Stimulated activated CD4-positive, alpha-beta T cell treated with anti-CD3 and anti-CD28 coated beads, Interleukin-1b, Interleukin-23, amount 100 ng/mL, for 4 hours (primary cell): ENCODE data around the gene SRMS.

Experiments used
- DNase-seq, 2 donors: peaks; one replicate each; pipeline ENCODE4 v3.0.0-alpha.2; 2020; ENCODE audit warnings: low read depth in 2 of 2

Gene SRMS

DNA sequence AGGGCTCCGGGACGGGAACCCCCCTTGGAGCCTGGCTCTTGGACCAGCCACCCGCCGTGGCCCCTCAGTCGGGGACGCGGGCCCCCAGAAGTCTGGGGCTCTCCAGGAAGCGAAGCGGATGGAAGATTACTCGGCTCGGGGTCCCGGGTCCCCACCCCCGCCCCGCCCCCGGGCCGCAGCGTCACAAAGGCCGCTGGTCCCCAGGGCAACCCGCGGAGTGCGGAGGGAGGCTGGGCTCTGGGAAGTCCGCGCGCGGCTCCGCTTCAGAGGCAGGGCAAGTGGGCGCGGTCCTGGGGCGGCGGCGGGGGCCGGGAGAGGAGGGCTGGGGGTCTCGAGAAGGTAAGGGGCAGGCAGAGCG, 6.4 kb upstream of the SRMS start, which contains the start of gene FNDC11:
Gene FNDC11, plus strand, starts transcription at position 227 of the 358 bp plus-strand sequence. CDS start 1,505 bp downstream, outside the sequence.
- peak; percentile 43 to 51 for DNase-seq

DNA sequence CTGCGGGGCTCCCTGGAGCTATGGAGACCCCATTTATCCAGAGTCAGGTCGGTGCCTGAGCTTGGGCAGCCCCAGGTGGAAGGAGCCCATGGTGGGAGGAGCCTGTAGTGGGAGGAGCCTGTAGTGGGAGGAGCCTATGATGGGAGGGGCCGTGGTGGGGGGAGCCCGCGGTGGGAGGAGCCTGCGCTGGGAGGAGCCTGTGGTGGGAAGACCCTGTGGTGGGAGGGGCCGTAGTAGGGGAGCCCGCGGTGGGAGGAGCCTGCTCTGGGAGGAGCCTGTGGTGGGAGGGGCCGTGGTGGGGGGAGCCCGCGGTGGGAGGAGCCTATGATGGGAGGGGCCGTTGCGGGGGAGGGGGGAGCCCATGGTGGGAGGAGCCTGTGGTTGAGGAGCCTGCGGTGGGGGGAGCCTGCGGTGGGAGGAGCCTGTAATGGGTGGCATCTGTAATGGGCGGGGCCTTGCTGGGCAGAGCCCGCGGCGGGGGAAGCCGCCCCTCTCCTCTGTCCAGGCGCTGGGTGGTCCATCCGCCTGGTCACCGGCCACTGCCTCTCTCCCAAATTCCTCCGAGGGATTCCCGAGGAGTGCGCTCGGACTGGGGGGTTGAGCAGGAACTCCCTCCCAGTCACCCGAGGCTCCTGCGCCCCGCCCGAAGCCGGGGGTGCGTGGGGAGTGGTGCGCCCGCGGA, 5.8 kb upstream of the SRMS start:
- DNase-seq, result peak; percentile 86 to 89

DNA sequence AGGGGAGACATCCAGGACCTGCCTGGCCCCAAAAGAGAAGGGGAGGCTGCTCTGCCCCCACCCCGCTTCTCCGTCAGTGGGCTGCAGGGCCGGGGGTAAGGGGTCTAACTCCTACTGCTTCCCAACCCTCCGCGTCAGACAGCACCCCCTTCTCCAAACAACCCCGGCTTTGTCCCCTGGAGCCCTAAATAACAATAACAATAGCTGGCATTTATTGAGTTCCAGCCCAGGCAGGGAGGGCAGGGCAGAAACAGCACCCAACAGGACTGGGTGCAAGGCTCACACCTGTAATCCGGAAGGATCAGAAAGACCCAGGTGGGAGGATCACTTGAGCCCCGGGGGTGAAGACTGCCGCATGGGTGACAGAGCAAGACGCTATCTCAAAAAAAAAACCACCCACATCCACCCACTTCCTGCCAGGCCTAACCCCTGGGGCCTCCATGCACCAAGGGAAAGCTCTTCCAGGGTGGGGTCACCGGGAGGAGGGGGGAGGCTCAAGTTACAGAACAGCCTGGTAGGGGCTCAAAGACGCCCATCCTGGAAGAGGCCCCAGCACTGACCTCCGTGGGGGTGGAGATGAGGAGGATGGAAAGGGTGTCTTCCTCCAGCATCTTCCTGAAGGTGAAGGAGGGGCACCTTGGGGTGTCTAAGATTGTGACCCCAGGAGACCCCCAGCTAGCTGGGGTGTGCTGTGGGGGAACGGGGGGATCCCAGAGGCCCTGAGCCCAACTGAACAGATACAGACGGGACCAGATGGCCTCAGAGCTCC, 5.1 kb upstream of the SRMS start:
- peak; percentile 22 to 36 for DNase-seq

DNA sequence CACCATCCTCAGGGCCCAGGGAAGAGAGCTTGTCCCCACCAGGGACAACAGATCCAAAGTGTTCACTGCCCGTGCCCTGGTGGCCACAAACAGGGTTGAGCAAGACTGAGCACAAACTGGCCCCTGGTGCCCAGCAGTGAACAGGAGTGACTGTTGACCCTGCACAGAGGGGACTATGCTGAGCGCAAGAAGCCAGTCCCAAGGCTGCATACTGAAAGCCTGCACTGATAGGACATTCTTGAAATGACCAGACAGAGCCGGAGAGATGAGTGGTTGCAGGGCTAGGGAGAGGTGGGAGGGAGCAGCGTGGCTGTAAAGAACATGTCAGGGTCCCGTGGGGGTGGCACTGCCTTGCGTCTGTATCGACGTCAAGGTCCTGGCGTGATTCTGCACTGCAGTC, 3.5 kb upstream of the SRMS start:
- DNase-seq, result no peak

DNA sequence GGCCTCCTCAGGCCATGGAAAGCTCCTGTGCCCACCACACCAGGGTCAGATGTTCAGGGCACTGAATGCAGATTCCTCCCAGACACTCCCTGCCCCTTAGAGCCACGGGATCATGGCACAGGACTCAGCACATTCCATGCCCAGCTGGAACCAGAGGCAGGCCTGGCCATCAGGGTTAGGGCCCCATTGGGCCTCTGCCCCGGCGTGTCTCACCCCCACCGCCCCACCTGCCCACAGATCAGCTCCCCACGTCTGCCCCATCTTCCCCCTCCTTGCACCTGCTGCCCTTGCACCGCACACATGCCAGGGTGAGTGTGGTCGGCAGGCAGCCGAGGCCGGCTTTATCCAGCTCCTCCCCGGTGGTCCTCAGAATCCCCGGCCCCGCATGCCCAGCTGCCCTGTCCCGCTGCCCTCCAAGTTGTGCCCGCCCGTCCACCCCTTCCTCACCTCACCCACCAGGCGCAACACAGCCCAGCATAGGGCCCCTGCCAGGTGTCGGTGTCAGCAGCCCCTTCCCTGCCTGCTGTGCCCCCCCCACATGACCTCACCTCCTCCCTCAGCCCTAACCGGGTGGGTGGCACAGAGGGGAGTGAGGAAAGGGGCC, 2.2 kb upstream of the SRMS start:
- DNase-seq, result no peak

DNA sequence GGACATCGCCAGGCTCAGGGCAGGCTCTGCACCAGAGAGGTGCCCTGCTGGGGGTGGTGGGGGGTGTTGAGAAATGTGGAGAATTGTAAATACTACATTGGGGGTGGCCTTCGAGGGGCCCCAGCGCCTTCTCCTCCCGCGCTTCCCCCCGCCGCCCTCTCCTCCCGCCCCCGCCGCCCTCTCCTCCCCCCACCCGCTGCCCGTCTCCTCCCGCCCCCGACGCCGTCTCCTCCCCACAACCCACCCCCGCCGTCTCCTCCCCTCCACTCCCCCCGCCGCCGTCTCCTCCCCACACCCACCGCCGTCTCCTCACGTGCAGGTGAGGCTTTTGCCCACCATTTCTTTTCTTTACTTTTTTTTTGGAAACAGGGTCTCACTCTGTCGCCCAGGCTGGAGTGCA, 1.5 kb upstream of the SRMS start:
- DNase-seq, result no peak

DNA sequence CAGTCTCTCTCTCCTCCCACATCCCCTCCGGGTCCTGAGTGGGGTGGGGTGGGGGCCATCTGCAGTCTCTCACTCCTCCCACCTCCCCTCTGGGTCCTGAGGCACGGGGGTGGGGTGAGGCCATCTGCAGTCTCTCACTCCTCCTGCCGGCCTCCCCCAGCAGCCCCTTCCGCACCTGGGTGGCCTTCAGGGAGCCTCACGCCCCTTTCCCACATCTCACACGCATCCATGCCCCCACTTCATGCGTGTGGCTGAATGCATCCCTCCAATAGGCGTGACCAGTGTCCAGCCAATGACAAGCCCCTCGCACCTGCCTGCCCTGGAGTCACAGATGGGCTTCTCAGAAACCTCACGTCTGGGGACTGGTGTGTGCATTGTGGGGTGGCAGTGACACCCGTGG, 993 bp upstream of the SRMS start:
- no peak for DNase-seq

DNA sequence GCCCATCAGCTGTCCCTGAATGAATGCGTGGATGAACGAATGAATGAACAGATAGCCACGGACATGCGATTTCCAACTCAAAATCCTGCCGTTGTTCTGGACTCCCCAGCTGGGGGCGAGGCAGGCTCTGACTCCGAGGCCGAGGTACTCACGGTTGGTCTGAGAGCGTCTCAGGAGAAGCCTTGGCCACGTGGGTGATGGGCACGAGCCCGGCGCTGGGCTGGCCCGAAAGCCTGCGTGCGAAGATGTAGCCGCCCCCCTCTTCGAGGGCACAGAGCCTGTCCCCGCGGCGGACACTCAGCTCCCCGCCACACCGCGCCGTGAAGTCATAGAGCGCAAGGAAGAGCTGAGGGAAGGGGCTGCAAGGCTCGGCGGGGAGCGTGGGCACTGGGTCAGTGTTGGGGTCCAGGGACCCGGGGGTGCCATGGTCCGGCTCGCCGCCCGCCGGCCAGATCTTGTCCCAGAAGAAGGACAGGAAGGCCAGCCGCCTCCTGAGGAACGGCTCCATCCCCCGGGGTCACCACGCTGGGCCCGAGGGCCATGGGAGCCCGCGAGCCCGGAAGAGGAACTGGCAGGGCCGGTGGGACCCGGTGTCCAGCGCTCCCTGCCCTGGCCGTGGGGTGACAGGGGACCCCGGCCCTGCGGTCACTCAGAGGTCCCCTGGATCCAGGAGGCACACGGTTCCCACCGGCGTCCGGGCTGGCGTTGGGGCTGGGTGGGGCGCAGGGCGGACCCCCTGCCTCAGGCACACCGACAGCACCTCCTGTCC, 409 bp downstream of the SRMS start:
- no peak for DNase-seq

DNA sequence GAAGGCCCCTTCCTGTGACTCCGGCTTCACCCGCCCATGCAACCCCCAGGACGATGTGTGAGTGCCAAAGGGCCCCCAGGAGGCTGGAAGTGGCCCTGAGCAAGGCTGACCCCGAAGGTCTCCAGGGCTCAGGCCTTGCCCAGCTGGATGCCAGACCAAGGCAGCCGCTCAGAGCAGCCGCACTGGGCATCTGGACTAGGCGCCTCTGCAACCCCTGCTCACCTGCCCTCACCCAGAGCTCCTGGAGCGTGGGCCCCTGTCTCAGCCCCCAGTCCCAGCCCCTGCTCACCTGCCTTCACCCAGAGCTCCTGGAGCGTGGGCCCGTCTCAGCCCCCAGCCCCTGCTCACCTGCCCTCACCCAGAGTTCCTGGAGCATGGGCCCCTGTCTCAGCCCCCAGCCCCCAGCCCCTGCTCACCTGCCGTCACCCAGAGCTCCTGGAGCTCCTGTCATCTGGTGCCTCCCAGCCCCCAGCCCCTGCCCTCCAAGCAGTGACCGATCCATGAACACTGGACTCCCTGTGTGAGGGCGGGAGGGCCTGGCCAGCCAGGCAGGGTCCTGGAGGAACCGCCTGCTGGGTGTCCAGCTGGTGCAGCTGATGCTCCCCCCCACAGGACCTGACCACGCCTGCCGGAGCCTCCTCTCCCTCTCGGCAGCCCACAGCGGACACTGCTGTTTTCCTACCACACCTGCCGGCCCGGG, 1.1 kb downstream of the SRMS start:
- DNase-seq, result no peak

DNA sequence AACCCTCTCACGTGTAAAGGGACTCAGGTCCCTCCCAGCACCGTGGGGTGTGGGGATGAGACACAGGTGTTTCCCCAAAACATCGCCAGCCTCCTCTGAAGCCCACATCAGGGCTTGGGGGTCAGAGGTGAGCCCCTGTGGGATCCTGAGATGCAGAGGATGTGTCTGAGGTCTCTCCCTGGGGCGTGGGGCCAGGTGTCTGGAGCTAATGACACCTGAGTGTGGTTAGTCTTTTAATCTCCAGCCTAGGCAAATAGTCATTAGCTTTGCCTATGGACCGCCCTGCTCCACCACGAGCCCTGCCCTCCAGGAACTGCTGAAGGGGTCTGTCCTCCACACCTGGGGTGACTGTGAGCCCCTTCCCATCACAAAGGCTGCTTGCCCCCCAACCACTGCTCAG, 1.7 kb downstream of the SRMS start:
- no peak for DNase-seq

DNA sequence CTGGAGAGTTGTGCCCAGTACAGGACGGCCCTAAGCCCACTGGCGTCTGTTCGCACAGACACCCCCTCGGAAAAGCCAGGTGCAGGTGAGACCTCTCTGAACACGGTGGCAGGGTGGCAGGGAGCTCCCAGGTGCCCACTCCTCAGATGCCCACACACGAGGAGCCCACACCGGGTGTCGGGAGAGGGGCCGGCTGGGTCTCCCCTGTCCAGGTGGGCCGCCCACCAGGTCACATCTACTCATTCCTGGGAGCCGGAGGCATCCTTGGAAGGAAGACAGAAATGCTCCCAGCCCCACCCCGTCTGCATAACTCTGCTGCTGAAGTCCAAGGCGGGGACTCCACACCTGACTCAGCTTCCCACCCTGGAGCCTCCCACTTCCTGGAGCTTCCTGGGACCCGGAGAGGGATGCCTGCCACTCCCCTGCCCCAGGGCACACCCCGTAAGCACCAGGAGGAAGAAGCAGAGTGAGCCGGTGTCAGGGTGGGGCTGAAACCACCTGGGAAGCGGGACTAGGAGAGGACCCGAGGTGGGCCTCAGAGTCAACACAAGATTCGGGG, 2.5 kb downstream of the SRMS start:
- DNase-seq, result no peak

DNA sequence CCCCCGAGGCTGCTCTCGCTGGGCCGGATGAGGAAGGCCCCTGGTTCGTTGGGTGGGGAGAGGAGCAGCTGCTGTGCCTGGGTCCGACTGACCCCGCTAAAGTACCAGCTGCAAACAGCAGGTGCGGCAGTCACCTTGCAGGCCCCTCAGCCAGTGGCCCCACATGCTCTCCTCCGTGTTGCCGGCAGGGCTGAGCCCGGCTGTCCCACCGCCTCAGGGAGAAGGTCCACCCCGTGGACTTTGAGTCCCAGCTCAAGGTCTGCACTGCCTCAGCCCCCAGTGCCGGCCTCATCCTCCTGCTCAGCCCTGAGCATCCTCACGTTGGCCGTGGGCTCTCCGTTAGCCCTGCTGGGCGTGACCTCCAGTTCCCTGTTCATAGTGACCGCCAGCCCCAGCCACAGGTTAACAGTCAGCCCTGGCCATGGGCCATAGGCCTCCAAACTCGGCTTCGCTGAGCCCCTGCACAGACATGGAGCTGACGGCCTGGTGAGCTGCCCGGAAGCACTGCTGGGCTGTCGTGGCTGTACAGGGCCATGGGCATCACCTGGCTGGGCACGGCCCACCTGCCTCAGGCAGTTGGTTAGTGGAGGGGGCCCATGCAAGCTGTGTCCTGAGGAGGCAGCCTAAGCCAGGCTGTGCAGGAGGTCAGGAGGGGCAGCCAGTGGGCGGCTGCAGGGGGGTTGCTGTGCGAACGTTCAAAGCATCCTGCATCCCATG, 3.1 kb downstream of the SRMS start:
- no peak for DNase-seq

DNA sequence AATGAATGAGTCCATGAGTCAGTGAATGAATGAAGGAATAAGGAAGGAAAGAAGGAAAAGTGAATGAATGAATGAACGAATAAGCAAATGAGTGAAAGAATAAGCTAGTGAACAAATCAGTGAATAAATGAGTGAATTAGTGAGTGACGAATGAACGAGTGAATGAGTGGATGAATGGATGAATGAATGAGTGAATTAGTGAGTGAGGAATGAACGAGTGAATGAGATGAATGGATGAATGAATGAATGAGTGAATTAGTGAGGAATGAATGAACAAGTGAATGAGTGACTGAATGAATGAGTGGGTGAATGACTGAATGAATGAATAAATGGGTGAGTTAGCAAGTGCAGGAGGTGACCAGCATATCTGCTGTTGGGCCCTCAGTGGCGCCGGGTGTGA, 3.8 kb downstream of the SRMS start:
- DNase-seq, result no peak

DNA sequence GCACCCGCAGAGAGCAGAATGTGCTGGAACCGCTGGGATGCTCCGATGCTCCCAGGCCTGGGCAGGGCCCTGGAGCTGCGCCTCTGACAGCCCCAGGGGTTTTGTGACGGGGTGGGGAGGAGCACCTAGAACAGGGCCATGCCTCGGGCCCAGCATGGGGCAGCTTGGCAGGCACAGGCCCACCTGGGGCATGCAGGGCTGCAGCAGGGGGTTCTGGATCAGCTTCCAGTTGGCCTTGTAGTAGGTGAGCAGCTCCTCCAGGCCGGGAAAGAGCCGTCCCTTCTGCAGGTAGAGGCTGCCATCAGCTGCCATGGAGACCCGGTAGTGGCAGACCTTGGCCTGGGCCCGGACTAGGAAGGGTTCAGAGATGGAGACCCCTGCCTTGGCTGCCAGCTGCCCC, 4.4 kb downstream of the SRMS start:
- no peak for DNase-seq

DNA sequence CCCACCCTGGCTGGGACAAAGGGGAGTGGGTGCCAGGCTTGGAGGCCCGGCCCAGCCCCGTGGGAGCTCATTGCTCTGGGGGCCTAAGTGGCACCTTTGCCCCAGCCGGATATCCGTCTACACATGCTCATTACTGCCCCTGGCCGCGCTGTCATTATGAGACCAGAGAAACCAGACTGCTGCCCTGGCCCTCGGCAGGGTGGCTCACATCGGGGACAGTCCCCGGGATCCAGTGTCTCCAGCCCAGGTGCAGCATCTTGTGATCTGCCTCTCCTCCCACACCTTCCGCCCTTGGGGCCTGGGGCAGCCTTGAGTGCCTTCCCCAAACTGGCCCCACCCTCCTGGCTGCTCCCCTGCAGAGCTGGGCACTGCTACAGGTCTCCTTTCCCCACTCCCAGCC, 4.9 kb downstream of the SRMS start:
- DNase-seq, result no peak

DNA sequence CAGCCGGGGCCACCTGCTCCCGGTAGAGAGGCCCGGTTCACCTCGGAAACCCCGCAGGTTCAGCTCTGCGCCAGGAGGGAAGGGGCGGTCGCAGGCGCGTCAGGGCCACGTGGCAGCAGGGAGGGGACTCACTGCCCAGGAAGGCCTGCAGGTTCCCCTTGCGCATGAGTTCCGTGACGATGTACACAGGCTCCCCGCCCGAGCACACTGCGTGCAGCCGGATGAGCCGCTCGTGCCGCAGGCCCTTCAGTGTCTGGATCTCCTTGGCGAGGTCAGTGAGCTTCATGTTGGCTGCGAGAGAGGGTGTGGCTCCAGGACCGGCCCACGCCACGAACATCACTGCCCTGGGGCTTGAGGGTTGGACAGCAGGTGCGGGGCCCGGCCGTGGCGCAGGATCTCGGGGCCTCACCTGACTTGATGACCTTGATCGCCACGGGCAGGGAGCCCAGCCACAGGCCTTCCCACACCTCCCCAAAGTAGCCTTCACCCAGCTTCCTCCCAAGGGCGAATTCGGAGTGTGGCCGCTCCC, 5.5 kb downstream of the SRMS start:
- DNase-seq, result no peak

DNA sequence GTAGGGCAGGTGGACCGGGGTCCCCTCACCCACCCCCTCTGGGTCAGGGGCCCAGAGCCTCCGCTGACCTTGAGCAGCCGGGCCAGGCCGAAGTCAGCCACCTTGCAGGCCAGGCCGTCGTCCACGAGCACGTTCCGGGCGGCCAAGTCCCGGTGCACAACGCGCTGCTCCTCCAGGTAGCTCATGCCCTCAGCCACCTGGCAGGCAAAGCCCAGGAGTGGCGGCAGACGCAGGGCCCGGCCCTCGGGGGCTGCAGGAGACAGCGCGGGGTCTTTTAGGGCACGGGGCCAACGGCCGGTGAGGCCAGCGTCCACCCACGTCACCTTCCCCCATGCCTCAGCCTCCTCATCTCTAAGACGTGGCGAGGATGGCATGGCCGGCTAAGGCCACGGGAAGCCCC, 6.2 kb downstream of the SRMS start:
- DNase-seq, result no peak

DNA sequence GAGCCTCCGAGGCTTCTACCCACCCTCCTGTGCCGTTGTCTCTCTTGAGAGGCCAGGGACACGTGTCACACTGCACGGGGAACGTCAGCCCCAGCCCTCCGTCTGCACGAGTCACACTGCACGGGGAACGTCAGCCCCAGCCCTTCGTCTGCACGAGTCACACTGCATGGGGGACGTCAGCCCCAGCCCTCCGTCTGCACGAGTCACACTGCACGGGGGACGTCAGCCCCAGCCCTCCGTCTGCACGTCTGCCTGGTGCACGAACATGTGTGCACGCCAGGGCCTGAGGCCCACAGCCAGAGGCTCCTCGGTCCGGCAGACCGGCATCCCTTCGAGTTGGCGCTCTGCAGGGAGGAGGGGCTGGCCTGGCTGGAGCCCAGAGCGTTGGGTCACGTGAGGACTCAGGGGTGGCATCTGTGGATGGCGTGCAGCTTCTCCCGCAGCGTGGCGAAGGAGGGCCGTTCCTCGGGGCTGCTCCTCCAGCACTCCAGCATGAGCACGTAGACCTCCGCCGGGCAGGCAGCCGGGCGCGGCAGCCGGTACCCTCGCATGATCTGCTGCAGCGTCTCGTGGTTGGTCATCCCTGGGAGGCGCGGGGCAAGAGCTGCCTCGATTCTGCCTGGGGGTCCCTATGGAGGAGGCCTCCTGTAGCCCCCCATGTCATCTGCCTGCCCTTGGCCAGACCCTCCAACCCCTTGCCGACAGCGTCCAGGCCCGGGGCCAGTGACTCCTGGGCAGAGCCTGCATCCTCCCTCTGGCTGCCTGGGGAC, 6.9 kb downstream of the SRMS start:
- no peak for DNase-seq

DNA sequence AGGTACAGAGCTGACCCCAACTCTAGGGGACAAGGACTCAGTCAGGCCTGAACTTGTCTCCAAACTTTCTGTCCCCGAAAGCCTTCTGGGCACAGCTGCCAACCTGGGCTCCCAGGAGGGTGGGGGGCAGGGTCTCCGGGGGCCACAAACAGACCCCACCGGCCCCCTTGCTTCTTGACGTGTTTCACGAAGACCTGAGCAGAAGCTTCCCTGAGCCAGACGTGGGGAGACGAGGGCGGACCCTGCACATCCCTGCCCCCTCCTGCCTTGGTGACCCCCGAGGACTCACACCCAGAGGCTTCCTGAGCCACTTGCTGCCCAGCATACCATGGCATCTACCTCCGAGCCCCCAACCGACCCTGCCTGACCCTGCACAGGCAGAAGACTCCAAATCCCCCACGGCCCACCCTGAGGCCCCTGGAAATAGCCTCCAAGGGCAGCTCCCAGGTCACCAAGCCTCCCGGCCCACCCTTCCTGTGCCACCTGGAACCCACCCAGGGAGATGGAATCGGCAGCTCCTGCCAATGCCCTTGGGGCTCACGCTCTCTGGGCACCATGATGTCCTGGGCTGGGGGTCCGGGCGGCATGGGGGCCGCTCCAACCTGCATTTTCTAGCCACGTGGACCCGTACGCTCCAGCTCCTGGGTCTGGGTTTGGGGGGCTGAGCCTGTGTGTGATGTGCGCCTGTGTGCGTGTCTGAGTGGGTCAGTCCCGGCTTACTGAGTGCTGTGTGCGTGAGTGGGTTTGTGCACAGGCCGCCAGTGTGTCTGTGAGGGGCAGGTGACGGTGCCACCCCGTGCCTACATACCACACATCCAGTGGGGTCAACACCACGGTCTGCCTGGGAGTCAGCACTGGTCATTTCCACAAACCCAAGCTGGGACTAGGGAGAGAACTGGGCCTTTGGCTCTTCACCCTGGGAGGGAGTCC, 7.8 kb downstream of the SRMS start:
- no peak for DNase-seq
